GM19468 (cell line): ENCODE results near the gene APIP.
A peak's percentile ranks its signal among the peaks of the same experiment; 100 is the strongest.

Source experiments
- ATAC-seq: cut with Tn5 transposase; IDR thresholded peaks from one replicate; pipeline ENCODE4 v1.9.1; 2021; ENCODE audit warnings: mild to moderate bottlenecking, moderate library complexity, moderate number of reproducible peaks; ENCODE audit not compliant: unreplicated experiment; ENCODE audit errors: extremely low read depth

The APIP gene, protein sequence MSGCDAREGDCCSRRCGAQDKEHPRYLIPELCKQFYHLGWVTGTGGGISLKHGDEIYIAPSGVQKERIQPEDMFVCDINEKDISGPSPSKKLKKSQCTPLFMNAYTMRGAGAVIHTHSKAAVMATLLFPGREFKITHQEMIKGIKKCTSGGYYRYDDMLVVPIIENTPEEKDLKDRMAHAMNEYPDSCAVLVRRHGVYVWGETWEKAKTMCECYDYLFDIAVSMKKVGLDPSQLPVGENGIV

DNA sequence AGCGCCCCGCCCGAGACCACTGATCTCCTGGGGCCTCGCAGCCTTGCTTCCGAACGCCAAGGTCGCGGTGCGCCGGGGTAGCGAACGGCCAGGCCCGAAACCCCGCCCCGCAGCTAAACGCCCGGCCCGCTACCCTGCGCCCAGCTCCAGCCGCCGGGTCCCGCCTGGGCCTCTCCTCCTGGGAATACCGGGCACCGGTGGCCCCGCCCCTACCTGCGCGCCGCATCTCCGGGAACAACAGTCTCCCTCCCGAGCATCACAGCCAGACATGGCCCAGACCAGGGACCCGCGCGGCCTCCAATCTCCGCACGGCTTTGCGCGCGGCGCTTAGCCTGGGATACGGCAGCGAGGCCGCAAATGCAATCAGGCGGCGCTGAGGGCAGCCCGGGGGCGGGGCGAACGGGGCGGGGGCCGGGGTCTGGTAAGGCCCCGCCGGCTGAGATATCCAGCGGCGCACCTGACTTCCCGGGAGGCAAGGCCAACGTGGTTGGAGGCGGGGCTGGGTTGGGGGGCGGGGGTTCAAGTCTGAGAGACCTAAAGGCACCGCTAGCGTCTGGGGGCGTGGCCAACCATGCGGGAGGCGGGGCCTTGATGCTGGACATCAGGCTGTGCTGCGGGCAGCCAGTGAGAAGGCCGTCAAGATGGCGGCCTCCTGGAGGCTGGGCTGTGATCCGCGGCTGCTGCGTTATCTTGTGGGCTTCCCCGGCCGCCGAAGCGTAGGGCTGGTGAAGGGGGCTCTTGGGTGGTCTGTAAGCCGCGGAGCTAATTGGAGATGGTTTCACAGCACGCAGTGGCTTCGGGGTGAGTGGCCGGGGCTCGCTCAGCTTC, at the start of gene APIP, which contains the start of gene PDHX:
Gene APIP (minus strand): TSS at position 365 of the 828 bp plus-strand sequence. CDS start 95 bp downstream, at position 270.
Gene PDHX (plus strand): TSS at position 604 of the 828 bp plus-strand sequence. CDS start 38 bp downstream, at position 642.
- peak; percentile 79 for ATAC-seq

DNA sequence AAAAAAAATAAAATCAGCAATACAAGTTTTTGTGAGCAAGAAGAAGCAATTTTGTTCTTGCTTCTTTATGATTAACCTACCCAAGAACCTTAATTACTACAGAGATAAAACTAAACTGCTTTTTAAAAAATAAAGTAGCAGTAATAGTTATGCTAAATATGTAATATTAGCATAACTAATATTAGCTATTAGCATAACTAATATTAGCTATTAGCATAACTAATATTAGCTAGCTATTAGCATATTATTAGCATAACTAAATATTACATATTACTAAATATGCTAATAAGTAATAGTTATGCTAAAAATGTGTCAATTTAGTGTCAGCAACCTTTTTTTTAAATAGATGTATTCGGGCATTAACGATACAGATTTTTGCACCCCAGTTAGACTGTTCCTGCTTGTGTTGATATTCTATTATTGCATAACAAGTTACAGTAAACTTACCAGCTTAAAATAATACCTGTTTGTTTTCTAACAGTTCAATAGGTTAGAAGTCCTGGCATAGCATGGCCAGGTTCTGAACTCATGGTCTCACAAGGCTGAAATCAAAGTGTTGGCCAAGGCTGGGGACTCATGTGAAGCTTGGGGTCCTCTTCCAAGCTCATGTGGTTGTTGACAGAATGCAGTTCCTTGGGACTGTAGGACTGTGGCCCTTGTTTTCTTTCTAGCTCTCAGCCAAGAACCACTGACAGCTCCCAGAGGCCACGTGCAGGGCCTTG, 48.6 kb upstream of the APIP start:
- ATAC-seq, result no peak

DNA sequence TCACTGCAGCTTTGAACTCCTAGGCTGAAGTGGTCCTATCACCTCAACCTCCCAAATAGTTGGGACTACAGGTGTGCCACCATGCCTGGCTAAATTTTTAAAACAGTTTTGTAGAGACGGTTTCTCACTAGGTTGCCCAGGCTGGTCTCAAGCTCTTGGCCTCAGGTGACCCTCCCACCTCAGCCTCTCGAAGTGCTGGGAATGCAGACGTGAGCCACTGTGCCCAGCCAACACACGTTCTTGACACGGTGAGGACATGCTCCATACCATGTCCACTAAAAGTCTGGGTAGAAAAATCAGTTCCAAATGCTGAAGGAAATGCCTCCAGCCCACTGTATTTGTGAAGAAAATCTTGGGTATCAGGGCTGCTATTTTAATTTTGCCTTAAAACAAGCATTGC, 47.2 kb upstream of the APIP start:
- ATAC-seq, result no peak

DNA sequence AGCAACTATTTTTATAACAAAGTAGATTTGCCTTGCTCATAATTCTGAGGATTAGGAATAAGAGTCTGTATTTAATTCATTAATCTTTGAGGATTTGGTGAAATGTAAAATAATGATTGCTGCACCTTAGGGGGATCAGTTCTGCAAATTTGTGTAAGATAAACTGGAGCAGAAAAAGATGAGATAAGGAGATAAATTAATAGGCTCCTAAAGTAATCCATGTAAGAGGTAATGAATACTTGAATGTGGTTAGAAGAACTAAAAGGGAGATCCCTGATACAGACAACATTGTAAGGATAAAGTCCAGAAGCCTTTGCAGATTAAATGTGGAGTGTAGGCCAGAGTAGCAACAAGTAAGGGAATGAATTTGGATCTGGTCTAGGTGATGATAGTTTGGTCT, 45.9 kb upstream of the APIP start:
- ATAC-seq, result no peak

DNA sequence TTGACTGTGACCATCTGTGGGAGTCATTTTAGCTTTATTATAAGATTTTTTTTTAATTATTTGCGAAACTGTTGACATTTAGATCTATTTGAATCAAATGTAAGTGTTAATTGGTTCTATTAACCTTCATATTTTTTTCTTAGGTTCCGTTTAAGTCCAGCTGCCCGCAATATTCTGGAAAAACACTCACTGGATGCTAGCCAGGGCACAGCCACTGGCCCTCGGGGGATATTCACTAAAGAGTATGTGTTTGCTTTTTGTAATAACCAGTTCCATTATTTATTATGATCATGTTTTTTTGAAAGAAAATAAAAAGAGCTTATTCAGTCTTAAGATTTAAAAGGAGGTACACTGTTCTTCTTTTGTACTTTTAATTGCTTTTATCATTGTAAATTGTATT, 44.1 kb upstream of the APIP start:
- no peak for ATAC-seq

DNA sequence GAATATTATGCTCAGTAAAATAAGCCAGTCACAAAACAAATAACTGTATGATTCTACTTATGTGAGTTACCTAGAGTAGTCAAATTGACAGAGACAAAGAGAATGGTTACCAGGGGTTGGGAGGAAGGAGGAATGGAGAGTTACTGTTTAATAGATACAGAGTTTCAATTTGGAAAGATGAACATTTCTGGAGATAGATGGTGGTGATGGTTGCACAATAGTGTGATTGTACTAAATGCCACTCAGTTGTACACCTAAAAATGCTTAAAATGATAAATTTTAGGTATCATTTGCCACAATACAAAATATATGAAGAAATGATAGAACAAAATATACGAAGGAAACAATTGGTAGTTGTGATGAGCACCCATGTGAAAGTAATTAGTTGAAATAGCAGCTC, 43.6 kb upstream of the APIP start:
- no peak for ATAC-seq

DNA sequence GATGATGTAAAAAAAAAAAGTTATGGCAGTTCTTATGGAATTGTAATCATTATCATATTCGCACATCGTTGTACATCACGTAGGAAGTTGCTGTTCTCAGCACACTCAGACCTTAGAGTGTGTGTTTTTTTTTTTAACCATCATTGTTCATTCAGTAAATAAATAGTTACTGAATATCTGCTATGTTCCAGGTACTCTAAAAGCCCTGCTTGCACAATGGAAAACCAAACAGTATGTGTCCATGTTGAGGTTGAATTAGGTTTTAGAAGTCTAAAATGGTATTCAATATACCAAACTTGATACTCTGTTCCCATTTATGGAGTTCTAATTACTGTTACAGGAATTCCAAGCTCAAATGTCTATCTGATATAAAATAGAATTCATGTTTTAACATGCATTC, 41.4 kb upstream of the APIP start:
- no peak for ATAC-seq

DNA sequence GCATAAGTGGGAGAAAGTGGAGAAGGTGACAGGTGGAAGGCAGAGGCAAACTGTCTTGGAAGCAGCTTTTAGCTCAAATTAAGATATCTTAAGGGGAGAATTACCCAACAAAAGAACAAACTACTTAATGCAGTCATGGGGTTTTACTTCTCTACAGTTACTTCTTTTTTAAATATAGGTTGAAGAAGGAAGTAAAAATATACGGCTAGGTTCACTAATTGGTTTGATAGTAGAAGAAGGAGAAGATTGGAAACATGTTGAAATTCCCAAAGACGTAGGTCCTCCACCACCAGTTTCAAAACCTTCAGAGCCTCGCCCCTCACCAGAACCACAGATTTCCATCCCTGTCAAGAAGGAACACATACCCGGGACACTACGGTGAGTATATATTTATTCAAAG, 41.0 kb upstream of the APIP start:
- no peak for ATAC-seq

DNA sequence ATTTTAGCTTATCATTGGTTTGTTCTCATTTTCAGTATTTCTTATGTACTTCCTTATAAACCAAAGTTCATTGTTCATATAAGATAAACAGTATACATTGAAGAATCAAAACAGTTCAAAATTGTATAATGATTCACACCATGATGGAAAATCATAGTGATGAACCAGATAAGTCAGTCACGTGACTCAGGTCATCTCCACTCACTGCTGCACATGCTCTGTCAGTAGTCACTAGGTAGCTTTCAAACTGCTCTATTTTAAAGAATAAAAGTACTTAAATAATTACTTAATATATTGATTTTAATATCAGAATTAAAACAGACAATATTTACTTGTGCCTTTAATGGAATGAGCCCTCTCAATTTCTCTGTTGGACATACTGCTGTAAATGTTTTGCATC, 37.8 kb upstream of the APIP start:
- ATAC-seq, result no peak

DNA sequence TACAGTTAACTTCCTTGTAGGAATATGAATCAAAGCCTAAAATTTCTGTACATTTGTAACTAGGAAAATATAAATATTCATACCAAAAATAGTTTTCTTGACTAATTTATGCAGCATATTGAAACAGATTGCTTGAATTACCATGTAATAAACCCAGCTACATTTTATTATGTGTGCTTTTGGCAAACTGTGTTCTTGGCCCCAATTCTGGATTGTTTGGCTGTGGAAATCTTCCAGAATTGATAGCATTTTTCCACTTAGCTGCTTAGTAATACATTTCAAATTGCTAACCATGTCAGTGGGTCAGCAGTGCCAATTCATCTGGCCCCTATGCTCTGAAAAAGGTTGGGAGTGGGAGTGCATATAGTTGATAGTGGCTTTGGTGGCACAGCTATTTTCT, 32.5 kb upstream of the APIP start:
- no peak for ATAC-seq

DNA sequence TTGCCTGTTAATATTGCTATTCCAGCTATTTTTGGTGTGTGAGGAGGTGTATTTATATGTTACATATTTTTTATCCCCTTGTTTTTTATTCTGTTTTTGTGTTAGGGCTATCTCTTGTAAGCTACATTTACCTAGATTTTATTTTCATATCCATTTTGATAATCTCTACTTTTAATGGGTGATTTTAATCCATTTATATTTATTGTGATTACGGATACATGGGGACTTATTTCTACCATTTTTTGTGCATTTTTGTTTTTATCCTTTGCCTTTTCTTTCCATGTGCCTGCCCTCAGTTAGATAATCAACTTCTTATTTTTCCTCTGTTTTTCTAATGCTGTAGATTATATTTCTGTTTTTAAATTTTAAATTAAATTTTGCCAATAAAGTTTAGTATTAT, 28.5 kb upstream of the APIP start:
- ATAC-seq, result no peak

DNA sequence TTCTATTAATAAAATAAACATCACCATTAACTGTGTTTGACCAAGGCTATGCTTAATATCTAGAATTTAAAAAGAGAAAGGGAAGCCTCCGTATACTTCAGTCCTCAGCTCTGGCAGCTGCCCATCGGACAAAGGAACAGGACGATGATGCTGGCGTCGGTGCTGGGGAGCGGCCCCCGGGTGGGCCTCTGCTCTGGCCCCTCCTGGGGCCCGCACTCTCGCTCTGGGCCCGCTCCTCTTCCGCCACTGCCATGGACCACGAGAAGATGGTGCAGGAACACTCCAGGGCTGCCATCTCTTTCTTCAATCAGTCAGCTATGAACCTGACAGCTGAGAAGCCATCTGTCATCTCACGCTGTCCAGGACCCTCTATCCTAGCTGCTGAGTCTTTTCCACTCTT, 25.5 kb upstream of the APIP start:
- no peak for ATAC-seq

DNA sequence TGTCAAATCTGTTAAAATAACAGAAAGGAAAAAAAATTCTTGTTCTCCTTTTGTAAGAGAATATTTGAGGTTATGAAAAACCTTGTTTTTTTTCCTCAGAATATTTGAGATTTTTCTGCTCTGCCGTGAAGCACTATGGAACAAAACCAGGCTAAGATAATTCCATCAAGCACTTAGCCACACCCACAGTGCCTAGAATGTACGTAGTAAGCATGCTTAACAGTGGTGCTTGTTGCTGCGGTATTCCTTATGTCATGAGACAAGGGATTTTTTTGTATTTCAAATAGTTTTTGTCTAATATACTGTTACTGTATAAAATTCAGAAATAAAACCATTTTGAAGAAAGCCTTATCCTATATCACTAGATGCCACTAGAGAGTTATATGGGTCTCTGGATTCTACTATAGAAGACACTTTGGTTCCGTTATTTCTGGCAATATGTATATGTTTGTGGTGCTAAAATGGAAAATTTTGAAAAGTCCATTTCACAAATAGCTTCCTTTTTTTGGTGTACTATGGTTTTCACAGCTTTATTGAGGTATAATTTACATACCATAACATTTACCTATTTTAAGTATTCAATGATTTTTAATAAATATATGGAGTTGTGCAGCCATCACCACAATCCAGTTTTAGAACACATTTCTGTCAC, 24.0 kb upstream of the APIP start:
- ATAC-seq, result no peak

DNA sequence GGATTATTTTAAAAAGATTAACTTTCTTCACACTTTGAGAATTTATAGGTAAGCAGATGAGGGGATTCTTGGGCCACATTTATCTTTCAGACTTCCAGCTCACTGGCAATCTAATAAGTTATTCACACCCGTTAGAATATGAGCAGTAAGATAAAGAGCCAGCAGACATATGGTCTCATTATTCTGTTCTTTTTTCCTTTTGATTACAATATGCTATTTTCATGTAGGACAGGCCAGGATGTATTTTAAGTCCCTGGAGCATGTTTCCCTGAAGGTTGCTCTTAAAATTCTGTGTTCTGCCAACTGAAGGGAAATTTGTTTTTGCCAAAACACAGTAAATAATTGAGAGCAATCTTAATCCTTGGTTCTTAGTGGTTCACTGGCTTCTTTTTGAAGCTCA, 22.4 kb upstream of the APIP start:
- ATAC-seq, result no peak

DNA sequence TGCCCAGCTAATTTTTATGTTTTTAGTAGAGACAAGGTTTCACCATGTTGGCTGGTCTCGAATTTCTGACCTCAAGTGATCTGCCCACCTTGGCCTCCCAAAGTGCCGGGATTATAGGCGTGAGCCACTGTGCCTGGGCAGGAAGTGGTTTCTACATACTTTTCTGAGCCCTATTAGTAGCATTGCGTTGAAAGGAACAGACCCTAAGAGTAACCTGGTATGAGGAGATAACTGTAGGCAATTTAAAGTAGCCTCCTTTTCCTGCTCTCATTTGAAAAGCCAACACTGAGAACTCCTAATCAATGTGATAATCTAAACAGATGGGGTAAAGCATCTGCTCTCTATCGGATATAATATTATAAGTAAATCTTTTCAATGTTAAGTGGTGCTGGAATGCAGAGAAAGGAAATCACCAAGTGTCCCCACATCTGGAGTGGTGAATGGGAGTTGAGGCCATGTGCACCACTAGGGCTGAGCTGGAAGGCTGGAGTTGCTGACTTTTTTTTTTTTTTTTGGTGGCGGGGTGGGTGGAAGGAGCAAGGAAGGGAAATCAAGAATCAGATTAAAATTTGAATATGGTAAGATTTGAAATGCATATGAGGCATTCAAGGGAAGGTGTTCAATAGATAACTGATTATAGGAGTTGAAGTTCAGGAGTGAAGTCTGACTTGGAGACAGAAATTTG, 20.9 kb upstream of the APIP start:
- no peak for ATAC-seq

DNA sequence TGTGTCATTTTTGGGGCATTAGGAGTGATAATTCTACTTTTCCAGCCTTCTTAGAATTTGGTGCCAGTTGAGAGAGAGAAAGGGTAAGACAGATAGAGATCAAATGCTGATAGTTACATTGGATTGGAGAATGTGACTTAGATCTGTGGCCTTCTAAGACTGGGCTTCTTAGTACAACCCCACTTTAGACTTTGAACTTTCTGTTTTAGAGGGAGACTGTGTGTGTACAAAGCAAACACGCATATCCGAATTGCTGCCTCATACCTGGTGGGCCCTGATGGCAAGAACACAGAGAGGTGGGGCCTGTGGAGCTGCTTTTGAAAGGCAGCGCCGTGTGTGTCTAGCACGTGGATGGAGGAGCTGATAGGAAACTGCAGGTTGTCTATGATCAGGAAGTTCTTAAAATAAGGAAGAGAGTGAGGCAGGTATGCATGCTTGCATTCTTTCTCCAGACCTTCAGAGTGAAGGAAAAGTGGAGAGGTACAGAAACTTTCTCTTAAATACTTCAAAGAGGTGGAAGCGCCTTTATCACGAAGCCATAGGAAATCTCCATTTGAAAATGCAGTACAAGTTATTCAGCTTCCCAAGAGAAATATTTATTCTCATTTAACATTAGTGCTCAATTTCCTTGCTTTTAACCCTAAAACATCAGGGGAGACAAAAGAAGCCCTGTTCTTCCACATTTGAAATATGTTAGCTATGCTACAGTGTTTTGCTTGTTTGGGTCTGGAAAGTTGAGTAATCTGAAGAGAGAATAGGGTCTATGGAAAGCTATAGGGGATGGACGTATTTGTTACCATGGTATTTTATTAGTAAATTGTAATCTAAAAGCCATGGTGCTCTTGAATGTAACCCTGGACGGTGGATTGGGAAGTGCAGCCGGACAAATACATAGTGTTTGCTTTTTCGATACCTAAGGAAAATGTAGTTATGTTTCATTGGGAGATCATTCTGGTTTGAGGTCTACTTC, 13.9 kb upstream of the APIP start:
- no peak for ATAC-seq

DNA sequence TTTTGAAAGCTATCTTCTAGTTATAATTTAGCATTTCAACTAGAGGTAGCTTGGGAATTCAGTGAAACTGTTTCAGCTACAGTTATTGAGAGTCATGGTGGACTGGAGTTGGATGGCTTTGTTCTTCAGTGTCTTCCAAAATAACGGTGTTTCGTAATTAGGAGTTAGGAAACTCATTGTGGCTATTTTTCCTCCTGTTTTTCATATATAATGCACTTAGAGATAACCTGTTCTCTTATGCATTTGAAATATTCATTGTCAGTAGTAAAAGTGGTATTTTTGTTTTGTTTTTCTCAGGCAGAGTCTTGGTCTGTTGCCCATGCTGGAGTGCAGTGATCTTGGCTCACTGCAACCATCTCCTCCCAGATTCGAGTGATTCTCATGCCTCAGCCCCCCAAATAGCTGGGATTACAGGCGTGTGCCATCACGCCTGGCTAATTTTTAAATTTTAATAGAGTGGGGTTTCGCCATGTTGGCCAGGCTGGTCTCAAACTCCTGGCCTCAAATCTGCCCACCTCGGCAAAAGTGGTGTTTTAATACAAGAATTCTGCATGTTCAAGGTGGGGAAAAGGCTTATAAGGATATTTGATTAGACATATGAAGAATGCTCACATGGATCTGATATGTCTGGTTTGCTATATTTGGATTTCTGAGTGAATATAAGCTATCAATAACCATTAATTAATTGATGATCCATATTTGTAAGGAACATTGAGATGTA, 12.9 kb upstream of the APIP start:
- ATAC-seq, result no peak

DNA sequence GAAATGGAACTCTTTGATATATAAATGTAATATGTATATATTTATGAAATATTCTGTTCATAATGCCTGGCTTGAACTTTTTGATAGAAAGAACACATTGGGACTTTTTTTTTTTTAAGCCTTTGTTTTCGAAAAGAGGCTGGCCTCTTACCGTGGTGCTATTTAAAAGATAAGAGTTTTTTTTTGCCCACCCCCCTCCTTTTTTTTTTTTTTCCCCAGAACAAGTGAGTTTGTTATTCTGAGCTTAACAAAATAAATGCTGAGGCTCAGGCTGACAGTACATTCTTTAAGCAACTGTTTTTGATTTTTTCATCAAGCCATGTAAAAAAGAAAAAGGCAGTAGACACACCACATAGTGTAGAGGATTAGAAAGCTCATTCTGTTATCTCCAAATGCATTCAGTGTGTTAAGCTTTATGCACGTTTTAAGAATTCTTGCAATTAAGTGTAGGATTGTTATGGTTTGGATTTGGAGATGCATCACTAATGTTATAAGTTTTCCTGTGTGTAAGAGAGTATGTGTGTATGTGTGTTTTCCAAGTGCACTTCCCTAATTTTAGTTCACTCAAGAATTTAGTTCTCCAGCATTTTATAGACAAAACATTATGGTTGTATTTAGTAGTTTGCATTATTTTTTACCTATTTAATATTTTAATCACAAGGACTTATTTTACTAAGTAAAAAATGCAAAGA, 12.2 kb upstream of the APIP start:
- no peak for ATAC-seq
